ENCODE measurements around the gene NUDT1.
A peak's percentile ranks its signal among the peaks of the same experiment; 100 is the strongest.

Gene NUDT1

GRCh38 chr7:2247141-2247995 lies 5.3 kb downstream of the NUDT1 start:
- H3K27ac Mint-ChIP-seq = no peak overlapping the region
- peaks cover 3% of the 10 kb centered on the region for H3K36me3 Mint-ChIP-seq (ENCODE audit: low read depth)
- no peak overlapping the region for H3K4me3 Mint-ChIP-seq
- H3K9me3 Mint-ChIP-seq = no peaks in the 10 kb centered on the region
- peaks cover 20% of the 10 kb centered on the region for H3K4me1 Mint-ChIP-seq
- no peaks in the 10 kb centered on the region for H3K27me3 Mint-ChIP-seq (ENCODE audit: low read depth)
- peak; percentile 48 to 67 (median 58) for TF ChIP-seq CTCF (IDR thresholded peaks at IDR 0.05; ENCODE audit: unreplicated experiment in 3 of 3)

- Mint-ChIP-seq H3K9me3 (no peaks in the 10 kb centered on the region), H3K27me3 (ENCODE audit: low read depth) (no peaks in the 10 kb centered on the region), H3K27ac (peak overlapping the region in 2 of 3 experiments; percentile 69 to 89), H3K4me3 (no peak overlapping the region), H3K36me3 (ENCODE audit: low read depth) (peaks cover 3% of the 10 kb centered on the region), H3K4me1 (peaks cover 15% of the 10 kb centered on the region)
- TF ChIP-seq CTCF (IDR thresholded peaks at IDR 0.05; ENCODE audit: unreplicated experiment in 3 of 3) = no peak
Measured at GRCh38 chr7:2248984-2249694, 7.1 kb downstream of the NUDT1 start.

GRCh38 chr7:2249744-2250323 lies 7.8 kb downstream of the NUDT1 start:
- no peaks in the 10 kb centered on the region for H3K9me3 Mint-ChIP-seq
- H3K4me1 Mint-ChIP-seq = peaks cover 15% of the 10 kb centered on the region
- H3K4me3 Mint-ChIP-seq = no peak overlapping the region
- no peaks in the 10 kb centered on the region for H3K27me3 Mint-ChIP-seq (ENCODE audit: low read depth)
- peaks cover 3% of the 10 kb centered on the region for H3K36me3 Mint-ChIP-seq (ENCODE audit: low read depth)
- TF ChIP-seq CTCF (IDR thresholded peaks at IDR 0.05; ENCODE audit: unreplicated experiment in 3 of 3) = no peak
- H3K27ac Mint-ChIP-seq = no peak overlapping the region

GRCh38 chr7:2251381-2251780 lies 9.4 kb downstream of the NUDT1 start:
- Mint-ChIP-seq H3K36me3 (ENCODE audit: low read depth) (peaks cover 8% of the 10 kb centered on the region), H3K4me1 (peaks cover 9% of the 10 kb centered on the region), H3K27me3 (ENCODE audit: low read depth) (no peaks in the 10 kb centered on the region), H3K27ac (no peak overlapping the region), H3K9me3 (no peaks in the 10 kb centered on the region), H3K4me3 (no peak overlapping the region)
- no peak for TF ChIP-seq CTCF (IDR thresholded peaks at IDR 0.05; ENCODE audit: unreplicated experiment in 3 of 3)

- no peak for TF ChIP-seq CTCF (IDR thresholded peaks at IDR 0.05; ENCODE audit: unreplicated experiment in 3 of 3)
- no peaks in the 10 kb centered on the region for H3K27me3 Mint-ChIP-seq (ENCODE audit: low read depth)
- no peak overlapping the region for H3K27ac Mint-ChIP-seq
- H3K4me3 Mint-ChIP-seq = no peak overlapping the region
- no peaks in the 10 kb centered on the region for H3K9me3 Mint-ChIP-seq
- H3K4me1 Mint-ChIP-seq = peaks cover 8% of the 10 kb centered on the region
- H3K36me3 Mint-ChIP-seq (ENCODE audit: low read depth) = peaks cover 8% of the 10 kb centered on the region
Measured at GRCh38 chr7:2251841-2252771, 10.1 kb downstream of the NUDT1 start.

Measured in nephron (organoid).